Measurements from ENCODE around the gene SH2D4B.

Gene SH2D4B

GRCh38 chr10:80660736-80661135 lies 123.0 kb downstream of the SH2D4B start:
- DNase-seq (ENCODE audit: extremely low spot score) = no peak
- ChIA-PET POLR2A (no interaction called here), CTCF (interaction anchor here (1.3 to 5.6 kb wide), 7 partner anchors 9 to 263 kb away, joined by 4 to 93 read pairs (median 41); no protein-coding TSS in a partner anchor)
- TF ChIP-seq CTCF (IDR thresholded peaks at IDR 0.05; ENCODE audit: control extremely low read depth, extremely low read depth, low read depth, missing control alignments) = no peak

- ChIA-PET CTCF (interaction anchor here (0.7 to 5.6 kb wide), 25 partner anchors 9 to 518 kb away, joined by 3 to 93 read pairs (median 5); no protein-coding TSS in a partner anchor), POLR2A (no interaction called here)
- no peak for TF ChIP-seq CTCF (IDR thresholded peaks at IDR 0.05; ENCODE audit: control extremely low read depth, extremely low read depth, low read depth, missing control alignments)
- DNase-seq (ENCODE audit: extremely low spot score) = no peak
These were observed 123.8 kb downstream of the SH2D4B start for GRCh38 chr10:80661526-80661925.

- POLR2A ChIA-PET = no interaction called here
- DNase-seq (ENCODE audit: extremely low spot score) = peak; percentile 73
- CTCF ChIA-PET = interaction anchor here (0.7 to 5.6 kb wide), 61 partner anchors 9 to 710 kb away, joined by 3 to 93 read pairs (median 4); no protein-coding TSS in a partner anchor
- TF ChIP-seq CTCF (IDR thresholded peaks at IDR 0.05; ENCODE audit: control extremely low read depth, extremely low read depth, low read depth, missing control alignments) = peak; percentile 98
These were observed 124.9 kb downstream of the SH2D4B start for GRCh38 chr10:80662429-80663261.

- TF ChIP-seq CTCF (IDR thresholded peaks at IDR 0.05; ENCODE audit: control extremely low read depth, extremely low read depth, low read depth, missing control alignments) = peak; percentile 82
- ChIA-PET POLR2A (no interaction called here), CTCF (interaction anchor here (0.7 to 5.6 kb wide), 40 partner anchors 8 to 532 kb away, joined by 3 to 93 read pairs (median 5); no protein-coding TSS in a partner anchor)
- peak; percentile 61 for DNase-seq (ENCODE audit: extremely low spot score)
These were observed 126.5 kb downstream of the SH2D4B start for GRCh38 chr10:80664071-80664680.

GRCh38 chr10:80669485-80669884 lies 131.8 kb downstream of the SH2D4B start:
- no peak for TF ChIP-seq CTCF (IDR thresholded peaks at IDR 0.05; ENCODE audit: control extremely low read depth, extremely low read depth, low read depth, missing control alignments)

GRCh38 chr10:80670774-80671173 lies 133.1 kb downstream of the SH2D4B start:
- CTCF ChIA-PET = interaction anchor here (0.6 to 4.2 kb wide), 5 partner anchors 8 to 715 kb away, joined by 3 to 46 read pairs (median 3); no protein-coding TSS in a partner anchor
- POLR2A ChIA-PET = no interaction called here
- no peak for TF ChIP-seq CTCF (IDR thresholded peaks at IDR 0.05; ENCODE audit: control extremely low read depth, extremely low read depth, low read depth, missing control alignments)
- no peak for DNase-seq (ENCODE audit: extremely low spot score)

More at GRCh38 chr10:80669485-80669884, 131.8 kb downstream of the SH2D4B start:
- ChIA-PET CTCF (interaction anchor here (1.7 kb wide), 1 partner anchor 30 kb away, joined by 6 read pairs; no protein-coding TSS in a partner anchor), POLR2A (no interaction called here)
- no peak for DNase-seq (ENCODE audit: extremely low spot score)

Data from GM10248 (cell line).